T-cell (primary cell): ENCODE measurements around the gene ERICH3. TPM values are rescaled to one million over a fixed set of nuclear protein-coding genes. Genes with fewer than 3 reads are reported as not detected.

ENCODE experiments used
- ATAC-seq, 4 experiments: fragments of 200-7000 bp in 3 of 4; fragments of 150-1000 bp in 1 of 4; cut with Tn5 transposase; replicated peaks in 1 of 4; 1 replicate in 3 of 4; 2 replicates in 1 of 4; pipeline ENCODE4 v1.10.0; 2021; ENCODE audit warnings: moderate library complexity in 3 of 4, mild to moderate bottlenecking in 2 of 4, moderate number of reproducible peaks in 1 of 4
- CTCF ChIA-PET, 2 donors: fragments of 300-600 bp; sonication (Branson Sonifier 250); formaldehyde crosslinking; loops; one replicate each; lab custom pipeline; 2022; ENCODE audit warnings: antibody characterized with exemption in 2 of 2; lab: Charles Lee
- POLR2A ChIA-PET, 2 donors: fragments of 300-600 bp; sonication (Branson Sonifier 250); formaldehyde crosslinking; loops; one replicate each; lab custom pipeline; 2022; ENCODE audit warnings: antibody characterized with exemption in 2 of 2; lab: Charles Lee
- DNase-seq, 35 experiments: peaks; one replicate each; pipeline versions ENCODE4 v3.0.0 to v3.0.0-alpha.2; 2013 to 2023
- H3K27ac ChIP-seq: one replicate; pipeline ENCODE4 v1.5.1; 2013; ENCODE audit warnings: low read length
- H3K27me3 ChIP-seq, 2 experiments: replicated peaks in 1 of 2; 1 replicate in 1 of 2; 2 replicates in 1 of 2; pipeline versions ENCODE4 v1.6.1 to v1.7.0; 2013; ENCODE audit warnings: low read length in 1 of 2, mixed read lengths in 1 of 2; ENCODE audit not compliant: control insufficient read depth in 2 of 2, insufficient read depth in 2 of 2; ENCODE audit errors: extremely low read depth in 1 of 2
- H3K36me3 ChIP-seq, 2 donors: 1 replicate in 1 of 2; 2 replicates in 1 of 2; pipeline versions ENCODE4 v1.6.1 to v1.7.0; 2013; ENCODE audit warnings: low read length in 1 of 2; ENCODE audit not compliant: control insufficient read depth in 2 of 2, insufficient read depth in 1 of 2; ENCODE audit errors: extremely low read depth in 1 of 2
- H3K4me1 ChIP-seq, 2 experiments: 1 replicate in 1 of 2; 2 replicates in 1 of 2; pipeline versions ENCODE4 v1.6.1 to v1.7.0; 2013; ENCODE audit warnings: low read length in 2 of 2, mixed read lengths in 1 of 2; ENCODE audit not compliant: insufficient read depth in 2 of 2, control insufficient read depth in 1 of 2; ENCODE audit errors: extremely low read depth in 1 of 2
- H3K4me3 ChIP-seq, 2 donors: 1 replicate in 1 of 2; 2 replicates in 1 of 2; pipeline versions ENCODE4 v1.5.1 to v1.7.0; 2013; ENCODE audit warnings: mild to moderate bottlenecking in 2 of 2, low read length in 1 of 2, moderate library complexity in 1 of 2; ENCODE audit not compliant: control insufficient read depth in 1 of 2; ENCODE audit errors: extremely low read depth in 1 of 2
- H3K9me3 ChIP-seq: 2 replicates; pipeline ENCODE4 v1.7.0; 2013
- H3K27ac Mint-ChIP-seq, 2 donors: one replicate each; pipeline ENCODE4 v1.8.0; 2020 to 2021; ENCODE audit warnings: mild to moderate bottlenecking in 2 of 2, mixed read lengths in 2 of 2
- H3K27me3 Mint-ChIP-seq, 2 donors: one replicate each; pipeline ENCODE4 v1.8.0; 2021 to 2022; ENCODE audit warnings: mixed read lengths in 2 of 2
- H3K36me3 Mint-ChIP-seq: one replicate; pipeline ENCODE4 v1.8.0; 2021; ENCODE audit warnings: mixed read lengths
- H3K4me1 Mint-ChIP-seq, 3 donors: one replicate each; pipeline ENCODE4 v1.8.0; 2020 to 2022; ENCODE audit warnings: mixed read lengths in 3 of 3, mild to moderate bottlenecking in 1 of 3
- H3K4me3 Mint-ChIP-seq, 3 donors: one replicate each; pipeline ENCODE4 v1.8.0; 2020 to 2022; ENCODE audit warnings: mild to moderate bottlenecking in 3 of 3, mixed read lengths in 3 of 3, moderate library complexity in 3 of 3
- H3K9me3 Mint-ChIP-seq, 3 donors: one replicate each; pipeline ENCODE4 v1.8.0; 2020 to 2022; ENCODE audit warnings: mixed read lengths in 3 of 3
- whole genome bisulfite sequencing: methylation state at CpG from one replicate; pipeline ENCODE4 v1.1.5; 2013; ENCODE audit warnings: missing lambda C conversion rate; ENCODE audit not compliant: insufficient coverage; 5-methylcytosine and 5-hydroxymethylcytosine counted together
- total RNA-seq, 35 experiments: library from RNA in 6 of 35; stranded (reverse) in 6 of 35; fragments of 120-200 nt in 1 of 35; gene quantifications; one replicate each; pipeline versions ENCODE4 v1.2.1 to v1.2.4 and lab custom pipeline; 2013 to 2026

ERICH3 gene
- total RNA-seq, 5 donors from 2014 or later (not counting 1 experiment from before 2014, with no cell fraction given) = 0.03 TPM; not detected in 4

DNA sequence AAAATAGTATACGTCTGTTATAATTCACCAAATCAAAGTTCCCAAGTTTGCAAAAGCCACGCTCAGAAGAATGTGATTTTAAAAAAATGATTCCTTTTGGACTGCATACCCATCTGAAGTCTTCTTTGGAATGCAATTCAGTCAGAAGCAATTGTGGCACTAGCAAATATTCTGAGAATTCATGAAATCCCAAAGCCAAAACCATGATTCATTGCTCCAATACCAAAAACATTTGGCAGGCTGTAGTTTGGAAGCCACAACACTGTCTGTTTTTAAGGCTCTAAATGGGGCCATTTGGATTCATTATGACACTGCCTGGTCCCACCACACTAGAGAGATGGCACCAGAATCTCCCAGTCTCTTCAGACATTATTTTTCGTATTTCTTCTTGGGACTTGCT is 139.4 kb downstream of the ERICH3 start:
- no peak overlapping the region for H3K27ac Mint-ChIP-seq
- H3K4me3 Mint-ChIP-seq = no peak overlapping the region
- H3K4me1 Mint-ChIP-seq = no peaks in the 10 kb centered on the region
- DNase-seq = no peak
- POLR2A ChIA-PET = no interaction called here
- no peak overlapping the region for H3K27ac ChIP-seq
- H3K9me3 ChIP-seq = no peaks in the 10 kb centered on the region
- WGBS = 90% methylated on average over 1 of the region's 3 CpGs
- ATAC-seq = no peak
- H3K27me3 ChIP-seq = no peaks in the 10 kb centered on the region
- no peaks in the 10 kb centered on the region for H3K27me3 Mint-ChIP-seq
- CTCF ChIA-PET = interaction anchor here in 1 of 2 donors (0.6 kb wide), 1 partner anchor 278 kb away, joined by 4 read pairs; no protein-coding TSS in a partner anchor
- H3K4me3 ChIP-seq = no peak overlapping the region
- H3K4me1 ChIP-seq = no peaks in the 10 kb centered on the region
- H3K9me3 Mint-ChIP-seq = no peaks in the 10 kb centered on the region
- H3K36me3 Mint-ChIP-seq = no peaks in the 10 kb centered on the region
- no peaks in the 10 kb centered on the region for H3K36me3 ChIP-seq

DNA sequence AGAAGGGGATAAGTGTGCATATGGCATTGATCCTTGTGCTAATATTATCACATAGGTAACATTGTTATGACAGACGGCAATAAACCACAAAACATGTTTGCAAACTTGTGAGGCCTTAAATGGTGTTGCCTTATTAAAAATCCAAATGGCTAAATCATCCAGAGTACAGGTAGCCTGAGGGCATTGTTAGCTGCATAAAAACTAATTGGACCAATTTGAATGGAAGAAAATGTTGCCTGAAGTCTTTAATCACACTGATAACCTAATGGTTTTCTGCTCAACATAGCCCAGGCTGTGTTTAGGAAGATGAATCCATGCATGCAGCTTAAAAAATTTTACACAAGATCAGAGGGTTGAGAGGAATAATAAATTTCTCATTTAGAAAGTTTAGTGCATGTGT is 141.8 kb downstream of the ERICH3 start:
- no peaks in the 10 kb centered on the region for H3K4me1 ChIP-seq
- H3K9me3 Mint-ChIP-seq = no peaks in the 10 kb centered on the region
- H3K4me3 Mint-ChIP-seq = no peak overlapping the region
- H3K27me3 Mint-ChIP-seq = peaks cover 0 to 6% of the 10 kb centered on the region in 2 donors
- no peaks in the 10 kb centered on the region for H3K4me1 Mint-ChIP-seq
- no peaks in the 10 kb centered on the region for H3K27me3 ChIP-seq
- no CpG with 5 or more reads among the region's 1 CpG for WGBS
- H3K9me3 ChIP-seq = no peaks in the 10 kb centered on the region
- no peak for ATAC-seq
- CTCF ChIA-PET = no interaction called here
- no peak overlapping the region for H3K27ac ChIP-seq
- DNase-seq = no peak
- H3K36me3 ChIP-seq = no peaks in the 10 kb centered on the region
- no peak overlapping the region for H3K27ac Mint-ChIP-seq
- POLR2A ChIA-PET = no interaction called here
- H3K4me3 ChIP-seq = no peak overlapping the region
- no peaks in the 10 kb centered on the region for H3K36me3 Mint-ChIP-seq

DNA sequence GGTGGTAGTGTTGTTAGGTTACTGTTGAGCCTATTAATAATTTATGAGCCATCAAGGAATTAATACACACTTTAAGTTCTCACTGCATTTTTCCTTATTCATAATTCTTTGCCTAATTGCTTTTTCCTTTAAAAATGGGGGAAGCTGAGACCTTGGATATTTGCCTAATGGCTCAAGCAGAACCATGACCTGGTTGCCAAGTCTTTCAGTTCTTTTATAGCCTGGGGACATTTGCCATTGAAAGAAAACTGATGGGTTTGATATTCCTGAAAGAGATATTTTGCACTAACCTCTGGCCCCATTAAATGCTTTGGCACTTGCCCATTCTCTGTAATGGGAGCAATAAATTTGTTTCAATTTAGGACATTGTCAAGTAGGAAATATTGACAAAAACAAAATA is 142.7 kb downstream of the ERICH3 start:
- POLR2A ChIA-PET = no interaction called here
- CTCF ChIA-PET = no interaction called here
- H3K36me3 ChIP-seq = no peaks in the 10 kb centered on the region

DNA sequence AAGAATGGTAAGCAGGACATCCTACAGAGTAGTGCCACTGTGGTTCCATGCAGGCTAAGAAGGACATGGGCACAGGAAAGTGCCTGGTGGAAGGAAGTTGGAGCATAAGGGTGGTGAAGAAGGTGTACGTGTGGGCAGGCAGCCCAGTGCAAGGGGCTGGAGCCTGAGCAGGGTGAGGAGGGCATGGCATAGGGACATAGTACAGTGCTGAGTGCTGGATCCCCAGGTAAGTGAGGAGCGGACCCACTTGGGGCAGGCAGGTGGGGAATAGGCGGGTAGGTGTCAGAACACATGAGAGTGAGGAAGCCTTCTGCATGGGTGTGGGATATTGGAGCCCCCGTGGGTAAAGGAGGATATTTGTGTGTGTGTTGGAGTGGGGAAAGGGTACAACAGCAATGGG is 145.5 kb downstream of the ERICH3 start:
- WGBS = 80% methylated on average over 4 of the region's 4 CpGs

More for the DNA sequence above, 142.7 kb downstream of the ERICH3 start:
- Mint-ChIP-seq H3K9me3 (no peaks in the 10 kb centered on the region), H3K4me3 (no peak overlapping the region), H3K4me1 (no peaks in the 10 kb centered on the region), H3K36me3 (no peaks in the 10 kb centered on the region), H3K27ac (no peak overlapping the region), H3K27me3 (peaks cover 0 to 6% of the 10 kb centered on the region in 2 donors)
- no peaks in the 10 kb centered on the region for H3K27me3 ChIP-seq
- no peak overlapping the region for H3K27ac ChIP-seq
- no peak overlapping the region for H3K4me3 ChIP-seq
- no peak for DNase-seq
- no peaks in the 10 kb centered on the region for H3K4me1 ChIP-seq
- H3K9me3 ChIP-seq = no peaks in the 10 kb centered on the region
- no peak for ATAC-seq

DNA sequence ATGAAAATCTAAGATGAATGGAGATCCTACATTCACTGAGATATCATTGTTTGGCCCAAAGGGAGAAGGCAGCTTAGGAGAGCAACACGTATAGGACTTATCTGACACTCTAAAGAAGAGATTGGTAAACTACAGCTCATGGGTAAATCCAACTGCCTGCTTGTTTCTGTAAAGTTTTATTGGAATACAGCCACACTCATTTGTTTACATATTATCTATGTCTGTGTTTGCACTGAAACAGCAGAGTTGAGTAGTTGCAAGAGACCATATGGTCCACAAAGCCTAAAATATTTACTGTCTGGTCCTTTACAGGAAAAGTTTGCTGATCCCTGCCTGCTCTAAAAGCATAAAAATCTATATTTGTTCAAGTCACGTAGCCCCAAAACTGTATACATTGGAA is 146.9 kb downstream of the ERICH3 start:
- Mint-ChIP-seq H3K36me3 (no peaks in the 10 kb centered on the region), H3K27me3 (peaks cover 6 to 8% of the 10 kb centered on the region in 2 donors), H3K4me1 (no peaks in the 10 kb centered on the region), H3K4me3 (no peak overlapping the region), H3K9me3 (no peaks in the 10 kb centered on the region), H3K27ac (no peak overlapping the region)
- Histone ChIP-seq H3K4me3 (no peak overlapping the region), H3K4me1 (no peaks in the 10 kb centered on the region), H3K27me3 (no peaks in the 10 kb centered on the region), H3K27ac (no peak overlapping the region), H3K36me3 (no peaks in the 10 kb centered on the region), H3K9me3 (no peaks in the 10 kb centered on the region)
- ATAC-seq (no peak), DNase-seq (no peak)
- ChIA-PET POLR2A (interaction anchor here in 1 of 2 donors (0.6 kb wide), 1 partner anchor 217 kb away, joined by 3 read pairs; no protein-coding TSS in a partner anchor), CTCF (no interaction called here)
- 80% methylated on average over 1 of the region's 2 CpGs for whole genome bisulfite sequencing

More for the DNA sequence above, 145.5 kb downstream of the ERICH3 start:
- no peak for ATAC-seq
- Histone ChIP-seq H3K27ac (no peak overlapping the region), H3K4me1 (no peaks in the 10 kb centered on the region), H3K4me3 (no peak overlapping the region), H3K9me3 (no peaks in the 10 kb centered on the region), H3K27me3 (no peaks in the 10 kb centered on the region), H3K36me3 (no peaks in the 10 kb centered on the region)
- peaks cover 4 to 6% of the 10 kb centered on the region in 2 donors for H3K27me3 Mint-ChIP-seq
- no peak overlapping the region for H3K27ac Mint-ChIP-seq
- ChIA-PET CTCF (no interaction called here), POLR2A (no interaction called here)
- DNase-seq = no peak
- no peaks in the 10 kb centered on the region for H3K4me1 Mint-ChIP-seq
- no peak overlapping the region for H3K4me3 Mint-ChIP-seq
- no peaks in the 10 kb centered on the region for H3K9me3 Mint-ChIP-seq
- H3K36me3 Mint-ChIP-seq = no peaks in the 10 kb centered on the region

DNA sequence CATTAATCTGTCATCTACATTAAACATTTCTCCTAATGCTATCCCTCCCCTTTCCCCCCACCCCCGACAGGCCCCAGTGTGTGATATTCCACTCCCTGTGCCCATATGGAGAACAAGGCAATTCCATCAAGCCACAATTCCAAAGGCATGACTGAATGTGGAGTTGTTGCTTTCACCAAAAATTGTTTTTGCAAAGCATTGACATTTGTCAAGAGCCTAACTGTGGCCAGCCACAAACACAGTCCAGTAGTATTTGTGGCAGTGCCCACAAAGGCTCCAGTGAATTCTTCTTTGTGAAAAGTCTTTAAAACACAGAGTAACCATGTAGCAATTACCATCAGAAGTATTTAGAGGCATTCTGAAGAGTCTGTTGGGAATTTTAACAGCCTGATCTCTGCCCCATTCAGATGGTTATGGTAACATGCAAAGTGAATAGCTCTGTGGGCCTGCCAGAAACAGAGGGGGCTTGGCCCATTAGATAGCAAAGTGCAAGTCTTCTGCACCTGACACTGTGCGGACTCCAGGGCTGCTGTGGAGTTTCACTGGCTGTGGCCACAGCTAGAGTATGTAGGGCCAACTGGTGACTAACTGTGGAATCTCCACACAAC is 149.6 kb downstream of the ERICH3 start:
- no peaks in the 10 kb centered on the region for H3K4me1 Mint-ChIP-seq
- CTCF ChIA-PET = no interaction called here
- H3K9me3 ChIP-seq = no peaks in the 10 kb centered on the region
- no peak overlapping the region for H3K4me3 Mint-ChIP-seq
- no peaks in the 10 kb centered on the region for H3K9me3 Mint-ChIP-seq
- POLR2A ChIA-PET = no interaction called here
- no peak overlapping the region for H3K27ac ChIP-seq
- no peak for ATAC-seq
- no CpG with 5 or more reads among the region's 2 CpGs for WGBS
- no peaks in the 10 kb centered on the region for H3K27me3 ChIP-seq
- no peak overlapping the region for H3K27ac Mint-ChIP-seq
- no peaks in the 10 kb centered on the region for H3K4me1 ChIP-seq
- no peaks in the 10 kb centered on the region for H3K36me3 ChIP-seq
- H3K4me3 ChIP-seq = no peak overlapping the region
- no peaks in the 10 kb centered on the region for H3K36me3 Mint-ChIP-seq
- DNase-seq = no peak
- H3K27me3 Mint-ChIP-seq = peaks cover 12 to 15% of the 10 kb centered on the region in 2 donors

DNA sequence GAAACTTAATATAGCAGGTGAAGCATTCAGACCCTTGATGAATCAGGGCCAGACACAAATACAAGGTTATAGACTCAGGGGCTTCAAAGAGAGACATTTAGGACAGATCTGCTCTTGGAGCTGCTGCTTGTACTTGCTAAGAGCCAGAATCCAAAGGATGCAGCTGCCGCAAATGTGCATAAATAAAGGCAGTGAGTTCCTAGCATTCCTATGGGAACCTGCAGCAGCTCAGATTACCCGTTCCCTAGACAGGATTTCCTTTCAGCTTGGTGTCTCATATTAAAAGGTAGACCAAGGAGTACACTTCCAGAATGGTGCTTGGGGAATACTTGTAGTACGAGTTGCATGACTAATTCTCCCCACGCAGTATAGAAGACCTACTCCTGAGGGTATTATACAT is 151.4 kb downstream of the ERICH3 start:
- WGBS = no CpG with 5 or more reads among the region's 4 CpGs
- Histone ChIP-seq H3K9me3 (no peaks in the 10 kb centered on the region), H3K4me3 (no peak overlapping the region), H3K27ac (no peak overlapping the region), H3K4me1 (no peaks in the 10 kb centered on the region), H3K27me3 (no peaks in the 10 kb centered on the region), H3K36me3 (no peaks in the 10 kb centered on the region)
- no peak overlapping the region for H3K4me3 Mint-ChIP-seq
- ChIA-PET CTCF (no interaction called here), POLR2A (no interaction called here)
- H3K4me1 Mint-ChIP-seq = no peaks in the 10 kb centered on the region
- no peak overlapping the region for H3K27ac Mint-ChIP-seq
- DNase-seq (no peak), ATAC-seq (no peak)
- no peaks in the 10 kb centered on the region for H3K36me3 Mint-ChIP-seq
- H3K27me3 Mint-ChIP-seq = peaks cover 9 to 15% of the 10 kb centered on the region in 2 donors
- no peaks in the 10 kb centered on the region for H3K9me3 Mint-ChIP-seq
